ENCODE results near the gene LAMTOR4. TPM values are rescaled to one million over a fixed set of nuclear protein-coding genes. Genes with fewer than 3 reads are reported as not detected.
"Not testable (repeated sequence)": the region's sequence is repeated elsewhere in the genome, so short reads cannot be mapped to it uniquely, and the experiment has no call there.

Gene LAMTOR4
- total RNA-seq, 1 donor from 2014 or later, result 106 TPM

DNA sequence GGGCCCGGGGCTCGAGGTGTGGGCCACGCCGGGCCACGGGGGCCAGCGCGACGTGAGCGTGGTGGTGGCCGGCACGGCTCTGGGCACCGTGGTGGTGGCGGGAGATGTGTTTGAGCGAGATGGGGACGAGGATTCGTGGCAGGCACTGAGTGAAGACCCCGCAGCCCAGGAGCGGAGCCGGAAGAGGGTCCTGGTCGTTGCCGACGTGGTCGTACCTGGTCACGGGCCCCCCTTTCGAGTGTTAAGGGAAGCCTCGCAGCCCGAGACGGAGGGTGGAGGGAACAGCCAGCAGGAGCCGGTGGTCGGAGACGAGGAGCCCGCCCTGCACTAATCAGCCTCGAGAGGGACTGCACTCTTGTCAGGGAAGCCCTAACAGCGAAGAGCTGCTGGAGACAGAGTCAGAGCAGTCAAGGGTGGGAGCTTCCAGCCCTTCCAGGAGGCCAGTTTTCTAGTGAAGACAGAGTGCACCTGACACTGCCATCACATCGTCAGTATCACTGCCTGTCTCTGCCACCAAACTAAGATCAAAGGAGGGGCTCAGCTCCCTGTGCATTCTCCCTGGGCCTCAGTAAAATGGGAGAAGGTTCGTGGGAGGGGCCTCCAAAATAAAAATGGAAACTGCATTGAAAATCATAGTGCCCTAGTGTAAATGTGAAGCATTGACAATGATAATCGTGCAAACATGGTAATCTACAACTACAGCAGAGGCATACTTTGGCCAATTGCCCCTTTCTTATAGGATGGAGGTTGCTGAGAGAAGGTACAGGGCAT is 20.7 kb upstream of the LAMTOR4 start:
- peaks cover 9% of the 10 kb centered on the region for H3K27me3 Mint-ChIP-seq
- no peak for DNase-seq (ENCODE audit: low spot score, unreplicated experiment)
- no peaks in the 10 kb centered on the region for H3K36me3 Mint-ChIP-seq (ENCODE audit: insufficient read depth)
- TF ChIP-seq, protein P1, sequence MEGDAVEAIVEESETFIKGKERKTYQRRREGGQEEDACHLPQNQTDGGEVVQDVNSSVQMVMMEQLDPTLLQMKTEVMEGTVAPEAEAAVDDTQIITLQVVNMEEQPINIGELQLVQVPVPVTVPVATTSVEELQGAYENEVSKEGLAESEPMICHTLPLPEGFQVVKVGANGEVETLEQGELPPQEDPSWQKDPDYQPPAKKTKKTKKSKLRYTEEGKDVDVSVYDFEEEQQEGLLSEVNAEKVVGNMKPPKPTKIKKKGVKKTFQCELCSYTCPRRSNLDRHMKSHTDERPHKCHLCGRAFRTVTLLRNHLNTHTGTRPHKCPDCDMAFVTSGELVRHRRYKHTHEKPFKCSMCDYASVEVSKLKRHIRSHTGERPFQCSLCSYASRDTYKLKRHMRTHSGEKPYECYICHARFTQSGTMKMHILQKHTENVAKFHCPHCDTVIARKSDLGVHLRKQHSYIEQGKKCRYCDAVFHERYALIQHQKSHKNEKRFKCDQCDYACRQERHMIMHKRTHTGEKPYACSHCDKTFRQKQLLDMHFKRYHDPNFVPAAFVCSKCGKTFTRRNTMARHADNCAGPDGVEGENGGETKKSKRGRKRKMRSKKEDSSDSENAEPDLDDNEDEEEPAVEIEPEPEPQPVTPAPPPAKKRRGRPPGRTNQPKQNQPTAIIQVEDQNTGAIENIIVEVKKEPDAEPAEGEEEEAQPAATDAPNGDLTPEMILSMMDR (IDR thresholded peaks at IDR 0.05; ENCODE audit: unreplicated experiment), result no peak
- peak overlapping the region; percentile 12 for H3K27ac Mint-ChIP-seq
- peaks cover 5% of the 10 kb centered on the region for H3K4me1 Mint-ChIP-seq (ENCODE audit: low read depth)
- no peaks in the 10 kb centered on the region for H3K9me3 Mint-ChIP-seq (ENCODE audit: low read depth)
- H3K4me3 Mint-ChIP-seq (ENCODE audit: low read depth), result peak overlapping the region; percentile 76

DNA sequence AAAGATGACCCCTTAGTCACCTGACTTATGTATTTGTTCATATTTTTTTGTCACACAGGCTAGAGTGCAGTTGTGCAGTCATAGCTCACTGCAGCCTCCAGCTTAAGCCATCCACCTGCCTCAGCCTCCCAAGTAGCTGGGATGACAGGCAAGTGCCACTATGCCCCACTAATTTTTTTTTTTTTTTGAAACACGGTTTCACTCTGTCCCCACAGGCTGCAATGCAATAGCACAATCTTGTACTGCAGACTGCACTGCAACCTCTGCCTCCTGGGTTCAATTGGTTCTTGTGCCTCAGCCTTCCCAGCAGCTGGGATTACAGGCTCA is 20.1 kb upstream of the LAMTOR4 start:
- peaks cover 5% of the 10 kb centered on the region for H3K4me1 Mint-ChIP-seq (ENCODE audit: low read depth)
- peak overlapping the region; percentile 76 for H3K4me3 Mint-ChIP-seq (ENCODE audit: low read depth)
- H3K9me3 Mint-ChIP-seq (ENCODE audit: low read depth), result no peaks in the 10 kb centered on the region
- no peak overlapping the region for H3K27ac Mint-ChIP-seq
- H3K36me3 Mint-ChIP-seq (ENCODE audit: insufficient read depth), result no peaks in the 10 kb centered on the region
- peaks cover 9% of the 10 kb centered on the region for H3K27me3 Mint-ChIP-seq
- TF ChIP-seq, protein P1 (IDR thresholded peaks at IDR 0.05; ENCODE audit: unreplicated experiment), result no peak
- DNase-seq (ENCODE audit: low spot score, unreplicated experiment), result no peak

DNA sequence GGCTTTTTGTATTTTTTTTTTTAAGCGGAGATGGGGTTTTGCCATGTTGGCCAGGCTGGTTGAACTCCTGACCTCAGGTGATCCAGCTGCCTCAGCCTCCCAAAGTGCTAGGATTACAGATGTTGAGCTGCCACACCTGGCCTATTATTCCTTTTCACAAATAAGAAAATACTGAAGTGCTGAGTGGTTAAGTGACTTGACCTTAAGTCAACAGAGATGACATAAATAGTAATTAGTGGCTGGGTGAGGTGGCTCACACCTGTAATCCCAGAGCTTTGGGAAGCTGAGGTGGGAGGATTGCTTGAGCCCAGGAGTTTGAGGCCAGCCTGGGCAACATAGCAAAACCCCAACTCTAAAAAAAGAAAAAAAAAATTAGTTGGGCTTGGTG is 18.5 kb upstream of the LAMTOR4 start:
- not testable (repeated sequence) for H3K27ac Mint-ChIP-seq, H3K27me3 Mint-ChIP-seq

DNA sequence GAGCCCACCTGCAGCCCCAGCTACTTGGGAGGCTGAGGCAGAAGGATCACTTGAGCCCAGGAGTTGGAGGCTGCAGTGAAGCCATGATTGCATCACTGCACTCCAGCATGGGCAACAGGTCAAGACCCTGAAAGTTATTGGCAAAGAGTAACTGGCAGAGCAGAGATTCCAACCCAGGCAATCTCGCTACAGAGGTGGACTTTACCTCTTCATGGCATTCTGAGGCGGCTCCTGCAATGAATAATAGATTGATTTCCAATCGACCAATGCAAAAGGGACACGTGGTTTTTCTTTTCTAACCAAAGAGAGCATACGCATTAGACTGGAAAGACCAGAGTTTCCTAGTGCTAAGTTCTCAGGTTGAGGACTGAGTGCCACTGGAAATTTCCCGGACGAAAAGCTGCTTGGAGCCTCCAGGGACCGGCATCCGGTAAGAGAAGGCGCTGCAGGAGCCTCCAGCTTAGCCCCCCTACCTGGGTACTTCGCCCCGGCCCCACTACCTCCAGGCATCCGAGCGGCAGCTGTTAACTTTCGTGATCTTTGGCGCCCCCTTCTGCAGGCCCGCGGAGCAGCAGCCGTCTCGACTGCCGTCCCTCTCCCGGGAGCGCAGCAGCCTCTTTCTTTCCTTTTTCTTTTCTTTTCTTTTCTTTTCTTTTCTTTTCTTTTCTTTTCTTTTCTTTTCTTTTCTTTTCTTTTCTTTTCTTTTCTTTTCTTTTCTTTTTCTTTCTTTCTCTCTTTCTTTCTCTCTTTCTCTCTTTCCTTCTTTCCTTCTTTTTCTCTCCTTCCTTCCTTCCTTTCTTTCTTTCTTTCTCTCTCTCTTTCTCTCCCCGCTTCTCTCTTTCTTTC is 17.9 kb upstream of the LAMTOR4 start:
- peaks cover 5% of the 10 kb centered on the region for H3K4me1 Mint-ChIP-seq (ENCODE audit: low read depth)
- DNase-seq (ENCODE audit: low spot score, unreplicated experiment), result peak; percentile 86
- peaks cover 9% of the 10 kb centered on the region for H3K27me3 Mint-ChIP-seq
- H3K4me3 Mint-ChIP-seq (ENCODE audit: low read depth), result no peak overlapping the region
- H3K9me3 Mint-ChIP-seq (ENCODE audit: low read depth), result no peaks in the 10 kb centered on the region
- H3K27ac Mint-ChIP-seq, result no peak overlapping the region
- TF ChIP-seq, protein P1 (IDR thresholded peaks at IDR 0.05; ENCODE audit: unreplicated experiment), result peak; percentile 93
- no peaks in the 10 kb centered on the region for H3K36me3 Mint-ChIP-seq (ENCODE audit: insufficient read depth)

More for the DNA sequence above, 18.5 kb upstream of the LAMTOR4 start:
- not testable (repeated sequence) for DNase-seq (ENCODE audit: low spot score, unreplicated experiment); H3K36me3 Mint-ChIP-seq (ENCODE audit: insufficient read depth); H3K4me1 Mint-ChIP-seq (ENCODE audit: low read depth); H3K9me3 Mint-ChIP-seq (ENCODE audit: low read depth); H3K4me3 Mint-ChIP-seq (ENCODE audit: low read depth)

DNA sequence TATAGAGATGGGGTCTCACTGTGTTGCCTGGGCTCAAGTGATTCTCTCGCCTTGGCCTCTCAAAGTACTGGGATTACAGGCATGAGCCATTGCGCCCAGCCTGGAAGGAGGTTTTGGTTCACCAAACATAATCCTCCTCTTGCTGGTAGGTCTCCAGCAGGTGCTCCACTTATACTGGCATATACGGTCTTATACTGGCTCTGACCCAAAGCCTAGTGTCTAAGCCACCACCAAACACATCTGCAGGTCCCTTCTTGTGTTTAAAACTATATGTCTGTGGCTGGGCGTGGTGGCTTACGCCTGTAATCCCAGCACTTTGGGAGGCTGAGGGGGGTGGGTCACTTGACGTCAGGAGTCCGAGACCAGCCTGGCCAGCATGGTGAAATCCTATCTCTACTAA is 16.6 kb upstream of the LAMTOR4 start:
- H3K4me1 Mint-ChIP-seq (ENCODE audit: low read depth), result peaks cover 1% of the 10 kb centered on the region
- H3K36me3 Mint-ChIP-seq (ENCODE audit: insufficient read depth), result no peaks in the 10 kb centered on the region
- H3K27ac Mint-ChIP-seq, result no peak overlapping the region
- H3K9me3 Mint-ChIP-seq (ENCODE audit: low read depth), result no peaks in the 10 kb centered on the region
- H3K27me3 Mint-ChIP-seq, result peaks cover 9% of the 10 kb centered on the region
- TF ChIP-seq, protein P1 (IDR thresholded peaks at IDR 0.05; ENCODE audit: unreplicated experiment), result no peak
- no peak overlapping the region for H3K4me3 Mint-ChIP-seq (ENCODE audit: low read depth)
- DNase-seq (ENCODE audit: low spot score, unreplicated experiment), result no peak
